ENCODE measurements around the gene THSD1. TPM values are rescaled to one million over a fixed set of nuclear protein-coding genes. Genes with fewer than 3 reads are reported as not detected.
A peak's percentile ranks its signal among the peaks of the same experiment; 100 is the strongest.

Gene THSD1
- polyA plus RNA-seq, 1 donor (not counting 4 experiments of a cell fraction or from before 2014, with no cell fraction given): 9.2 TPM

DNA sequence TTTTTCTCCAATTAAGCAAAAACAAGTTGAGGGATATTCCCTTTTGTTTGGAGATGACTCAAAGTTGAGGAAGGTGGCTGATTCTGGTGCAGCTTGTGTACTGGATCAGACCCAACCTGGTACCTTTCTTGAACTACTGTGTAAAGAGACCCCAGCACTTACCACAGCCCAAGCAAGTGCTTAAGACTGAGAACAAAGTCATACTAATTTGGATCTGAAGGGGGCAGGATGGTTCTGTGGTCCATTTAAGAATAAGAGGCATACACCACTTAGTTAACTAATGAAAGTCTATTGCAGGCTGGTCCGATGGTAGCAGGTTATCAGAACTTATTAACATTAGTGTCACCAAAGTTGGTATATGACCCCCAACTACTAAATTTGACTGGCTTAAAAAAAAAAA lies 6.3 kb downstream of the THSD1 start:
- TF ChIP-seq CTCF (optimal IDR thresholded peaks at IDR 0.05 in 1 of 3, IDR thresholded peaks at IDR 0.05 in 1 of 3, conservative IDR thresholded peaks at IDR 0.05 in 1 of 3; ENCODE audit: extremely low read depth in 1 of 3, insufficient read depth in 2 of 3, low read length in 3 of 3): peak in 2 of 3 experiments; percentile 7 to 32
- no peak for TF ChIP-seq EZH2 (IDR thresholded peaks at IDR 0.05; ENCODE audit: low read length)
- Histone ChIP-seq H3K27ac (ENCODE audit: control insufficient read depth, insufficient read depth, low read length) (no peak overlapping the region), H3K4me3 (ENCODE audit: control insufficient read depth in 2 of 3, extremely low read depth in 1 of 3, insufficient read depth in 2 of 3, low read depth in 1 of 3, low read length in 3 of 3) (no peak overlapping the region), H3K4me1 (ENCODE audit: control insufficient read depth, extremely low read depth, insufficient read depth, low read length) (peaks cover 3% of the 10 kb centered on the region), H3K9me1 (ENCODE audit: control insufficient read depth, extremely low read depth, insufficient read depth, low read length) (no peaks in the 10 kb centered on the region), H2AFZ (ENCODE audit: control insufficient read depth, low read length) (no peak overlapping the region), H3K36me3 (ENCODE audit: control insufficient read depth in 2 of 2, extremely low read depth in 1 of 2, insufficient read depth in 2 of 2, low read length in 2 of 2) (peaks cover 3 to 20% of the 10 kb centered on the region in 2 experiments), H3K4me2 (ENCODE audit: control insufficient read depth, extremely low read depth, insufficient read depth, low read depth, low read length) (no peak overlapping the region), H3K79me2 (ENCODE audit: control insufficient read depth, insufficient read depth, low read length) (peaks cover 5% of the 10 kb centered on the region), H4K20me1 (ENCODE audit: control insufficient read depth, extremely low read depth, insufficient read depth, low read length) (no peaks in the 10 kb centered on the region), H3K9ac (ENCODE audit: control insufficient read depth, extremely low read depth, insufficient read depth, low read length) (no peak overlapping the region), H3K27me3 (ENCODE audit: control insufficient read depth, extremely low read depth, insufficient read depth, low read length) (no peaks in the 10 kb centered on the region), H3K9me3 (ENCODE audit: control insufficient read depth, low read depth, low read length) (no peaks in the 10 kb centered on the region)
- DNase-seq (ENCODE audit: low read depth, low spot score) (no peak), FAIRE-seq (no peak)
- dilution Hi-C loops (cut with MboI; ENCODE audit: extremely low pct_ligation_motif_present, low sequenced_read_pairs): no loop called here

DNA sequence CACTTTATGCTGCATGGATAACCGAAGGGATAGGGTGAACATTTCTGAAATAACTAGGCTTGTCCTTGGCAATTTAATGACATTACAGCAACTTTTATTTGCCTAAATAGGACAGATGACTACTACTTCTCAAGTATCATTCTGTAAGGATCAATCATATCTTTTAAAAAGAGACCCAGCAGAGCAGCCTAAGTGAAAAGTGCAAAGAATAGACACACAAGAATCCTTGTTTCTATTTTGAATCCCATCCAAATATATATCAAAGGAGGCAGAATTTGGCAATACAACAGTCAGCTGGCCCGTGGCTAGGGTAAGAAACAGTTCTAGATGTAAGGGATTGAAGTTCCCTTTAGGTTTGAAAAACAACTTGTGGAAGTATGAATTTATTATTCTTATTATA lies 6.9 kb downstream of the THSD1 start:
- no peak for FAIRE-seq
- H3K79me2 ChIP-seq (ENCODE audit: control insufficient read depth, insufficient read depth, low read length): peaks cover 2% of the 10 kb centered on the region
- no peaks in the 10 kb centered on the region for H4K20me1 ChIP-seq (ENCODE audit: control insufficient read depth, extremely low read depth, insufficient read depth, low read length)
- H3K9ac ChIP-seq (ENCODE audit: control insufficient read depth, extremely low read depth, insufficient read depth, low read length): no peak overlapping the region
- H3K9me3 ChIP-seq (ENCODE audit: control insufficient read depth, low read depth, low read length): no peaks in the 10 kb centered on the region
- H3K4me1 ChIP-seq (ENCODE audit: control insufficient read depth, extremely low read depth, insufficient read depth, low read length): no peaks in the 10 kb centered on the region
- H3K4me2 ChIP-seq (ENCODE audit: control insufficient read depth, extremely low read depth, insufficient read depth, low read depth, low read length): no peak overlapping the region
- no peak overlapping the region for H3K27ac ChIP-seq (ENCODE audit: control insufficient read depth, insufficient read depth, low read length)
- H3K9me1 ChIP-seq (ENCODE audit: control insufficient read depth, extremely low read depth, insufficient read depth, low read length): no peaks in the 10 kb centered on the region
- no peak overlapping the region for H2AFZ ChIP-seq (ENCODE audit: control insufficient read depth, low read length)
- dilution Hi-C loops (cut with MboI; ENCODE audit: extremely low pct_ligation_motif_present, low sequenced_read_pairs): no loop called here
- TF ChIP-seq EZH2 (IDR thresholded peaks at IDR 0.05; ENCODE audit: low read length): no peak
- no peak for TF ChIP-seq CTCF (optimal IDR thresholded peaks at IDR 0.05 in 1 of 3, IDR thresholded peaks at IDR 0.05 in 1 of 3, conservative IDR thresholded peaks at IDR 0.05 in 1 of 3; ENCODE audit: extremely low read depth in 1 of 3, insufficient read depth in 2 of 3, low read length in 3 of 3)
- no peak for DNase-seq (ENCODE audit: low read depth, low spot score)
- H3K36me3 ChIP-seq (ENCODE audit: control insufficient read depth in 2 of 2, extremely low read depth in 1 of 2, insufficient read depth in 2 of 2, low read length in 2 of 2): peaks cover 3 to 20% of the 10 kb centered on the region in 2 experiments
- H3K4me3 ChIP-seq (ENCODE audit: control insufficient read depth in 2 of 3, extremely low read depth in 1 of 3, insufficient read depth in 2 of 3, low read depth in 1 of 3, low read length in 3 of 3): no peak overlapping the region
- no peaks in the 10 kb centered on the region for H3K27me3 ChIP-seq (ENCODE audit: control insufficient read depth, extremely low read depth, insufficient read depth, low read length)
